AG09319 (cell line): ENCODE measurements around the gene IGLL5.

Experiments
- DNase-seq: peaks from one replicate; pipeline ENCODE4 v3.0.0-alpha.2; 2010; ENCODE audit warnings: low read depth; ENCODE audit errors: extremely low read depth
- TF ChIP-seq, protein P1 (sequence below): IDR thresholded peaks from 2 replicates; pipeline ENCODE4 v1.5.1; 2011; ENCODE audit warnings: low read depth, mild to moderate bottlenecking, inconsistent platforms, low read length, moderate library complexity

The IGLL5 gene

DNA sequence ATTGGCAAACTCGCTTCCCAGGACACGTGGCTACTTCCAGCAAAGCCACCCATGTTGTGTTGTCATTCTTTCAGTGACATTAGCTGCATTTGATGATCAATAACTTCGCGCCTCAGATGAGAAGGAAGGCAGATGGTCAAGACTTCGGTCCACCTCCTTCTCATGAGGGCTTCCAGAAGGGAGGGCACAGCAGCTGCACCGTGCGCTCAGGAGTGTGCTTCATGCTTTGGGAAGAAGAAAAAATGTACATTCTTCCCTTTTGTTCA is 25.3 kb downstream of the IGLL5 start:
- no peak for DNase-seq
- TF ChIP-seq, protein P1, sequence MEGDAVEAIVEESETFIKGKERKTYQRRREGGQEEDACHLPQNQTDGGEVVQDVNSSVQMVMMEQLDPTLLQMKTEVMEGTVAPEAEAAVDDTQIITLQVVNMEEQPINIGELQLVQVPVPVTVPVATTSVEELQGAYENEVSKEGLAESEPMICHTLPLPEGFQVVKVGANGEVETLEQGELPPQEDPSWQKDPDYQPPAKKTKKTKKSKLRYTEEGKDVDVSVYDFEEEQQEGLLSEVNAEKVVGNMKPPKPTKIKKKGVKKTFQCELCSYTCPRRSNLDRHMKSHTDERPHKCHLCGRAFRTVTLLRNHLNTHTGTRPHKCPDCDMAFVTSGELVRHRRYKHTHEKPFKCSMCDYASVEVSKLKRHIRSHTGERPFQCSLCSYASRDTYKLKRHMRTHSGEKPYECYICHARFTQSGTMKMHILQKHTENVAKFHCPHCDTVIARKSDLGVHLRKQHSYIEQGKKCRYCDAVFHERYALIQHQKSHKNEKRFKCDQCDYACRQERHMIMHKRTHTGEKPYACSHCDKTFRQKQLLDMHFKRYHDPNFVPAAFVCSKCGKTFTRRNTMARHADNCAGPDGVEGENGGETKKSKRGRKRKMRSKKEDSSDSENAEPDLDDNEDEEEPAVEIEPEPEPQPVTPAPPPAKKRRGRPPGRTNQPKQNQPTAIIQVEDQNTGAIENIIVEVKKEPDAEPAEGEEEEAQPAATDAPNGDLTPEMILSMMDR = no peak

DNA sequence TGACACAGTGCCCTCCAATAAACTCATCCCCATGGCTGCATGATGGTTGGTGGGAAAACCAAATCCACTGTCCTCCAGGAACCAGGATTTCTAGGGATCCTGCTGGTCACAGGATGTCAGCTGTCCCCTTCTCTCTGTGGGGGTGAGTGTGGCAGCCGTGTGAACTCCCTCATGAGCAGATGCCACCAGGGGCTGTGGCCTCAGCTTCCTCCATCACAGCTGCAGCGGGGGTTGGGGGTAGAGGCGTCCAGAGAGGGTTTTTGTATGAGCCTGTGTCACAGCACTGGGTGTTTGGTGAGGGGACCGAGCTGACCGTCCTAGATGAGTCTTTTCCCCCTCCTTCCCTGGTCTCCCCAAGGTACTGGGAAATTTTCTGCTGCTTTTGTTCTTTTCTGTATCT is 26.4 kb downstream of the IGLL5 start:
- no peak for DNase-seq
- TF ChIP-seq, protein P1 = no peak

DNA sequence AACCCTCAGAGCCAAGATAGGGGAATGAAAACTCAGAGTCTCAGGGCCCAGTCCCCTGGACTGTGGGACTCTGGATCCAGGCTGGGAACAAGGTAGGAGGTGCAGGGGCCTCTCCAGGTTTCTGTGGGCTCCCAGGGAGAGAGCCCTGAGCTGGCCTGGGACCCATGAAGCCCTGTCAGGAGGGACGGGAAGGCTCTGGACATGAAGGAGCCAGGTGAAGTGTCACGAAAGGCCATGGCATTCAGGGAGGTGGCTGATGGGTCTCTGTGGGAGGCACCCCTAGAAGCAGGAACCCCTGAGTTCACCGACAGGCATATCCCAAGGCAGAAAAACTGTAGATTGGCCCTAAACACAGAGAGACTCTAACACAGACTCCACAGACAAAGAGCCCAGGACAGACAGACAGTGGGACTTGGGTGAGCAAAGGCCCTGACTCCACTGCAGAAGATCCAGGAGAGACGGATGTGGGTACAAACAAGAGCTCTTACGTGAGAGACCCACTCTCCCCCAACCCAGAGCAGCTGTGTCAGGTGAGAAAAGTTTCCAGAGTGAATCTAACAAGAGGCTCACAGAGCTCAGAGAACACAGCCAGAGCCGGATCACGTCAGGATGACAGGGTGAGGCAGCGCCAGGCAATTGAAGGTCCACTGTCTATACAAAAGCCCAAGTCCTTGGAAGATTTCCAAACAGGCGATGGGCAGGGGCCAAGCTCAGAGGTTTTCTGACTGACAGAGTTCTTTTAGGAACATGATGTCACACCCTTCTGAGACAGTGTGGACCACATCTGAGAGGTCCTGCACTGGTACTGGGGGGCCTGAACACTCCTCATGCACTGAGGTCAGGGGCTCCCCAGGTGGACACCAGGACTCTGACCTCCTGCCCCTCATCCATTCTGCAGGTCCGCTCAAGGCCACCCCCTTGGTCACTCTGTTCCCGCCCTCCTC is 27.4 kb downstream of the IGLL5 start:
- DNase-seq = no peak
- TF ChIP-seq, protein P1 = no peak

DNA sequence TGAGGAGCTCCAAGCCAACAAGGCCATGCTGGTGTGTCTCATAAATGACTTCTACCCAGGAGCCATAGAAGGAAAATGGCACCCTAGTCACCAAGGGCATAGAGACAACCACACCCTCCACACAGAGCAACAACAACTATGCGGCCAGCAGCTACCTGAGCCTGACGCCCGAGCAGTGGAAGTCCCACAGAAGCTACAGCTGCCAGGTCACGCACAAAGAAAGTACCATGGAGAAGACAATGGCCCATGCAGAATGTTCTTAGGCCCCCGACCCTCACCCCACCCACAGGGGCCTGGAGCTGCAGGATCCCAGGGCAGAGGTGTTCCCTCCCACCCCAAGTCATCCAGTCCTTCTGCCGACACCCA is 28.0 kb downstream of the IGLL5 start:
- TF ChIP-seq, protein P1 = no peak
- no peak for DNase-seq

DNA sequence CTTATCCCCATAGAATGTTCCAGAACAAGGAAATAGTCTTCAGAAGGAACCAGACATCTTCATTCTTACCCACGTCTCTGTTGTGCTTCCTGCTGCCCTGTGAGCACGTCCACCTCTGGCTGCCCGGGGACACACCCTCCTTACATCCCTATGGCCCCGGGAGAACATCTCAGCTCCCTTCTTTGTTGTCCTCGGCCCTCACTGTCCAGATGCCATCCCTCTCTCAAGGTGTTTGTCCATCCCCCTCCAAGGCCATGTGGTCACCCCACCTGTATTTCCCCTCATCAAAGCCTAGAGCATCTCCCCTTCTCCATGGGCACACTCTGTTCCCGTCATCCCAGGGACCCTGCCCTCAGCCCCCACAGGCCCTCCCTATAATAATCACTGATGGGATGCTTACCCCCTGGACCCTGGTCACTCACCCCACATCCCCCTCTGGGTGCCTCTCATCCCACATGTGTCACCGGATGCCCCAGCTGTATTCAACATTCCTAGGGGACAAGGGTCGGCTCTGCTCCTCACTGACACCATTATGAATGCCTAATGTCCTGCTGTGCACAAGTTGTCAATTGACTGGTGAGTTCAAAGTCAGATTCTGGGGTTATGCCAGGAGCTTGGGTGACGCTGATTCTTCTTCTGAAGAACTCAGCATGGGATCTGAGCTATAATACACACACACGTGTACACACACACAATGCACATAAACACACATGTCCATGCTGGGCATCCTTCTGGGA is 28.8 kb downstream of the IGLL5 start:
- TF ChIP-seq, protein P1 = no peak

DNA sequence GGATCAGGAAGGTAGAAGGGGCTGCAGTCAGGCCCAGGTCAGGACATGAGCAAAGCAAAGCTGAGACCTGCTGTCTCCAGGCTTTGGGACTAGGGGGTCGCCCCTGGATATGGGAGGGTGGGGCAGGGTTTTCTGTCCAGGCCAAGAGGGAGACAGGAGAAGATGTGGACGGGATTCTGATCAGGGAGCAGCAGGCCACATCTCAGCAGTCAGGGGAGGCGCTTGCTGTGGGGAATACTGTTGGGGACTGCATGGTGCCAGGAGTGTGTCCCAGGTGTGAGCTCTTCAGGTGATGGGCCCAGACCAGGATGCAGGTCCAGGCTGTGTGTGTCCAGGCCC is 29.3 kb downstream of the IGLL5 start:
- no peak for DNase-seq
- TF ChIP-seq, protein P1 = no peak

More for the DNA sequence above, 28.8 kb downstream of the IGLL5 start:
- DNase-seq = no peak

DNA sequence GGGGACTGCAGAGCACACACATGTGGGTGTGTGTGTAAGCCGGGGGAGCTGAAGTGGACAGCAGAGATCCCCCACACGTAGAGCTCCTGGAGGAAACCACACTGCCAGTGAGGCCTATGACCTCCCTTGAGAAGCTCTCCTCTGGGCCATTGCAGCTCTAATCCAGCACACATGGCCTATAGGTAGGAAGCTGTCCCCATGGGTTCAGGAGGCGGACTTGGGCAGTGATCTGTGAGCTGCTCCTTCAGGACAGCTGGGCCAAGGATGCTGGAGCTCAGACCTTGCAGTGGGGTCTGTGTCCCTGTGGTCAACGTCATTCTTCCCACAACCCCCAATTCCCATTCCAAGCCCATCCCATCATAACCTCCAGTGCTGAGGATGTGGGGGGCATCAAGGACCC is 29.8 kb downstream of the IGLL5 start:
- DNase-seq = no peak
- TF ChIP-seq, protein P1 = no peak
